Karpas-422 (cell line): ENCODE measurements around the gene MPRIP. TPM values are rescaled to one million over a fixed set of nuclear protein-coding genes. Genes with fewer than 3 reads are reported as not detected.

Experiments used
- DNase-seq: peaks from one replicate; pipeline ENCODE4 v3.0.0-alpha.2; 2015
- H2AFZ ChIP-seq: fragments of 200-600 bp; sonication (generic); 2 replicates; pipeline ENCODE4 v1.6.1; 2014; ENCODE audit warnings: antibody characterized with exemption, low read length, mixed read lengths
- H3K27ac ChIP-seq: fragments of 200-600 bp; sonication (generic); 2 replicates; pipeline ENCODE4 v1.5.1; 2014; ENCODE audit warnings: mild to moderate bottlenecking, low read length, moderate library complexity
- H3K27me3 ChIP-seq: fragments of 200-600 bp; sonication (generic); 2 replicates; pipeline ENCODE4 v1.6.1; 2014; ENCODE audit warnings: low read length, mixed read lengths
- H3K36me3 ChIP-seq: fragments of 200-600 bp; sonication (generic); 2 replicates; pipeline ENCODE4 v1.6.1; 2014; ENCODE audit warnings: low read length, mixed read lengths; ENCODE audit not compliant: insufficient read depth
- H3K4me1 ChIP-seq: fragments of 200-600 bp; sonication (generic); 2 replicates; pipeline ENCODE4 v1.6.1; 2014; ENCODE audit warnings: mild to moderate bottlenecking, low read length, mixed read lengths
- H3K4me2 ChIP-seq: fragments of 200-600 bp; sonication (generic); 2 replicates; pipeline ENCODE4 v1.6.1; 2014; ENCODE audit warnings: low read length, low read depth, mild to moderate bottlenecking; ENCODE audit not compliant: poor library complexity, severe bottlenecking
- H3K4me3 ChIP-seq: fragments of 200-600 bp; sonication (generic); 2 replicates; pipeline ENCODE4 v1.5.1; 2014; ENCODE audit warnings: mild to moderate bottlenecking, antibody characterized with exemption, low read length, mixed read lengths
- H3K79me2 ChIP-seq: fragments of 200-600 bp; sonication (generic); 2 replicates; pipeline ENCODE4 v1.6.1; 2014; ENCODE audit warnings: mild to moderate bottlenecking, low read length, mixed read lengths
- H3K9ac ChIP-seq: fragments of 200-600 bp; sonication (generic); 2 replicates; pipeline ENCODE4 v1.6.0; 2014; ENCODE audit warnings: low read length
- H3K9me2 ChIP-seq: fragments of 200-600 bp; sonication (generic), shearing (Covaris generic); replicated peaks from 2 replicates; pipeline ENCODE4 v1.6.0; 2014; ENCODE audit warnings: mild to moderate bottlenecking, low read length, moderate library complexity; ENCODE audit not compliant: insufficient read depth
- H3K9me3 ChIP-seq: fragments of 300-700, 200-600 bp; sonication (generic); 2 replicates; pipeline ENCODE4 v1.6.1; 2014; ENCODE audit warnings: low read length, mixed read lengths
- H4K20me1 ChIP-seq: fragments of 200-600 bp; sonication (generic); 2 replicates; pipeline ENCODE4 v1.6.1; 2014; ENCODE audit warnings: mild to moderate bottlenecking, antibody characterized with exemption, low read length, low read depth; ENCODE audit not compliant: insufficient read depth
- total RNA-seq: library from RNA; depleted of rRNA; stranded (reverse); fragments of >200 nt; shearing (Covaris generic); gene quantifications from 2 replicates; pipeline ENCODE4 v1.2.3, GENCODE V29; 2014; ENCODE audit warnings: low replicate concordance

MPRIP gene
- total RNA-seq, 1 experiment from 2014 or later = 44.1 TPM

DNA sequence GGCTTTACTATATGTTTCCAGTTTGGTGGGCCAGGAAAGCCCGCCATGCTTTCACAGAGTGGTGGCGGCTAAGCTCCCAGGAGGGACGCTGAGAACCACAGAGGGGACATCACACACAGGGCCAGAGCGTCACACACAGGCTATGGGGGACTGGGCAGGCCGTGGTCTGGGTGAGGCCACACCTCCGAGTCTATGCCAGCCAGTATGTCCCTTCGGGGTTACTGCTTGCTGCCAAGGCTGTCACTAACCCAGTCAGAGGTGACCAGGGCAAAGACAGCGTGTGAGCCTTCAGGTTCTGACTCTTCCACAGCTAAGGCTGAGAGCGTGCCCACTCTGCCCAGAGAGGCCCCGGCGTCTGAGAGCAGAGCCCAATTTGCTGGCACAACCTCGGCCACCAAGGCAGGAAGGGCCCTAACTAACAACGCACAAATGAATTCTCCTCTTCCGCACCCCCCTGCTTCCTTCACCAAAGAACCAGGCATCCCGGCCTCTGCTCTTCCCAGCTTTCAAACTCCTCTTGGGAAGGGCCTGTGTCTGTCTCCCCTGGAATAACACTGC is 161.0 kb downstream of the MPRIP start:
- Histone ChIP-seq H3K27me3 (no peaks in the 10 kb centered on the region), H3K27ac (no peak overlapping the region), H3K36me3 (no peaks in the 10 kb centered on the region), H3K9me2 (no peaks in the 10 kb centered on the region), H3K9ac (no peak overlapping the region), H3K4me3 (no peak overlapping the region), H4K20me1 (no peaks in the 10 kb centered on the region), H3K4me2 (no peak overlapping the region), H3K9me3 (no peaks in the 10 kb centered on the region), H2AFZ (no peak overlapping the region), H3K79me2 (no peaks in the 10 kb centered on the region), H3K4me1 (no peaks in the 10 kb centered on the region)
- no peak for DNase-seq

DNA sequence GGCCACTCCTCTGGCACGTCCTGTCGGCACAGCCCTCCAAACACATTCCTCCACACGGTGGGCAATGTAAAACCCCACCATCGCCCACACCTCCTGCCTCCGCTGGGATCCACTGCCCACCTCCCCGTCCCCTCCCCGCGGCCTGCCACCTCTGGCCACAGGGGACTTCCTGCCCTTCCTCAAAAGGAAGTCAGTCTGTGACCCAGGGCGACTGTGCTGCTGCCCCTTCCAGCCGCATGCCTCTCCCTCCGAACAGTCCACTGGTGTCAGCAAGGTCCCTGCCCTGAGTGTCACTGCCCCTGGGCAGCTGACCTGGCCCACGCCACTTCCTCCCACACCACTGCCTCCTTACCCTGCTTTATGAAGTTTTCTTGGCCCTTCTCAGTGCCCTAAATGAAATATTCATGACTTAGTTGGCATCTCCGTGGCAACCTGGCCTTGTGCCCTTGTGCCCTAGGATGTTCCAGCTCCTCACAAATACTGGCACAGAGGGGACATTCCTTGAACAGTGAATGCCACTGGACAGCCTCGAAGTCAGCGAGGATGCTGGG is 161.9 kb downstream of the MPRIP start:
- DNase-seq = no peak
- Histone ChIP-seq H3K27me3 (no peaks in the 10 kb centered on the region), H4K20me1 (no peaks in the 10 kb centered on the region), H2AFZ (no peak overlapping the region), H3K9ac (no peak overlapping the region), H3K79me2 (no peaks in the 10 kb centered on the region), H3K4me3 (no peak overlapping the region), H3K4me2 (no peak overlapping the region), H3K27ac (no peak overlapping the region), H3K4me1 (no peaks in the 10 kb centered on the region), H3K36me3 (no peaks in the 10 kb centered on the region), H3K9me3 (no peaks in the 10 kb centered on the region), H3K9me2 (no peaks in the 10 kb centered on the region)

DNA sequence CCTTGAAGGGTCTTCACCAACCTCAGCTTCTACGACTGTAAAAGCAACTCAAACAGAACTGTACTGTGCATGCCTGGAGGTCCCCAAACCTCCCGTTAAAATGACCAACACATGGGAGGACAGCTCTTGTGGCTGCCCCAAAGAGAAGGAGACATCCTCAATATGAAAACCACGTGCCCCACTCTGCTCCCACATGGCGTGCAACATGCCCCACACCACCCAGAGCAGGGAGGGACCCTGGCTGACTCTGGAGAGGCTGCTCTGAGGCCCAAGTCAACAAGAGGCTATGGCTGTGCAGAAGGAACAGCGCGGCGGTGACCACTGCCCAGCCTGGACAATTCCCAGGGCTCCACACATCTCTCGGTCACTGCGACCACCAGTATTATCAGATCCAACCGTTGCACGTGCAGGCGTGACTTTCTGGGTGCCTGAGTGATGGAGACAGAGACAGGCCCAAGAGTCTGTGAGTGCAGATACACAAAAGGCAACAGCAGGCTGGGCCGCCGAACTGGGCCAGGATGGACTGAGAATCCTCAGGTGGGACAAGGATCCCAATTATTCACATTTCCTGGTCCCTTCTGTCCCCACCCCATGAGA is 162.5 kb downstream of the MPRIP start:
- no peak for DNase-seq
- H3K4me1 ChIP-seq = no peaks in the 10 kb centered on the region
- H4K20me1 ChIP-seq = no peaks in the 10 kb centered on the region
- H3K79me2 ChIP-seq = no peaks in the 10 kb centered on the region
- no peak overlapping the region for H3K4me2 ChIP-seq
- no peaks in the 10 kb centered on the region for H3K9me3 ChIP-seq
- H3K9ac ChIP-seq = no peak overlapping the region
- no peak overlapping the region for H2AFZ ChIP-seq
- no peaks in the 10 kb centered on the region for H3K36me3 ChIP-seq
- H3K4me3 ChIP-seq = no peak overlapping the region
- H3K27me3 ChIP-seq = no peaks in the 10 kb centered on the region
- no peak overlapping the region for H3K27ac ChIP-seq
- H3K9me2 ChIP-seq = no peaks in the 10 kb centered on the region

DNA sequence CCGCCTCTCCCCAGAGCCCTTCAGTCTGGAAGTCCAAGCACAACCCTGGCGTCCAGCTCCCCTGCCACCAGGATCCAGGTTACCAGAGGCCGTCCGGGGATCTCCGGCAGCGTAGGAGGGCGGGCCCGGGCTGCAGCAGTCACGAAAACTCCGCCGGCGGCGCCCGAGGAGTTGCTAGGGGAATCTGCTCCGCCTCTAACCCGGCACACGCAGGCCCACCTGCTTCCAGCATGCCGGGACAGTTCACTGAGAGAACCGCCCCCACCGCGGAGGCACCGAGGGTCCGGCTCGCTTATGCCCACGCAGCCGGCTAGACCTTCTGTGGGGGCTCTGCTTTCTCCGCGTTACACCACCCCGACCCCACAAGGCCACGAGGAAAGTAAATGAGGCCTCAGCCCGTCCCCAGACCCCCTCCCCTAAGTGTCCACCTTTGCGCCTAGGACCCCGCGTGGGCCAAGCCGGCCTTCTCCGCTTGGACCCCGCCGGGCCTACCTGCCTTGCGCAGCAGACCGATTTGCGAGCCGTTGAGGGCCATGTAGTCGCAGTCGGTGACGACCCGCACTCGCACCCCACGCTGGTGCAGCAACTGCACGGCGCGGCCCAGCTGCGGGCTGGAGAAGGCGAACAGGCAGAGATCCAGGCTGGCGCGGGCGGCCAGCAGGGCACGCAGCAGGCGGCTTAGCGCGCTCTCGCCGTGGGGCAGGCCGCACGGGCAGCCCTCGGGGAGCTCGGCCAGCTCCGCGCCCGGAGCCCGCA is 163.3 kb downstream of the MPRIP start:
- Histone ChIP-seq H3K4me1 (no peaks in the 10 kb centered on the region), H3K4me3 (no peak overlapping the region), H3K9ac (no peak overlapping the region), H4K20me1 (no peaks in the 10 kb centered on the region), H3K27ac (no peak overlapping the region), H3K27me3 (no peaks in the 10 kb centered on the region), H2AFZ (no peak overlapping the region), H3K79me2 (no peaks in the 10 kb centered on the region), H3K4me2 (no peak overlapping the region), H3K36me3 (no peaks in the 10 kb centered on the region), H3K9me3 (no peaks in the 10 kb centered on the region), H3K9me2 (no peaks in the 10 kb centered on the region)
- DNase-seq = no peak

DNA sequence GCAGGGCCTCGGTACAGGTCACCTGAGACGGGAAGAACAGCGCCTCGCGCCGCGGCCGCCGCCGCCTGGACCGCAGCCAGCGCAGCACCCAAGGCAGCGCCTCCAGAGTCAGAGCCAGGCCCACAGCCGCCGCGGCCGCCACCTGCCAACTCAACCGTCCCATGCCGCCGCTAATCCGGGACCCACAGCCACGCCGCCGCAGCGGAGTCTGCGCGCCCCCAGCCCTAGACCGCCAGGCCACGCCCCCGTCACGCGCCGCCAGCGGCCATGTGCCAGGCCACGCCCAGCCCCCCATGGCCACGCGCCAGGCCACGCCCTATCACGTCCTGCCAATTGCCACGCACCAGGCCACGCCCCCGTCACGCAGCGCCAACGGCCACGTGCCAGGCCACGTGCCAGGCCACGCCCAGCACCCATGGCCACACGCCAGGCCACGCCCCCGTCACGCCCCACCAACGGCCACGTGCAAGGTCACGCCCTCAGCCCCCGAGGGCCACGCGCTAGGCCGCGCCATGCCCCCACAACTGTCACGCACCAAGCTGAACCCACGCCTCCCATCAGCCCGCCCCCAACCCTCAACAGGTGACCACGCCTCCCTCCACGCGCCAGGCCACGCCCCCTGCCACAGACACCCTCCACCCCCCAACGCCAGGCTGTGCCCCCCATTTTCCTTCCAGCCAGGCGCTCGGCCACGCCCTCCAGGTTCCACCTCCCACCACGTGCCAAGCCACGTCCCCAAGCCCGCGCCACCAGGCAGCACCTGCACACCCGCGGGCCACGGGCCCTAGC is 164.1 kb downstream of the MPRIP start, which contains the start of gene PLD6:
Gene PLD6, minus strand, starts transcription at position 210 of the 789 bp plus-strand sequence. Its CDS starts 47 bp downstream, at position 163.
- no peaks in the 10 kb centered on the region for H4K20me1 ChIP-seq
- H3K36me3 ChIP-seq = no peaks in the 10 kb centered on the region
- H3K4me2 ChIP-seq = no peak within 1 kb of the TSS
- H3K9ac ChIP-seq = no peak within 1 kb of the TSS
- no peak within 1 kb of the TSS for H2AFZ ChIP-seq
- no peaks in the 10 kb centered on the region for H3K4me1 ChIP-seq
- H3K9me2 ChIP-seq = no peaks in the 10 kb centered on the region
- no peak for DNase-seq
- no peaks in the 10 kb centered on the region for H3K79me2 ChIP-seq
- no peaks in the 10 kb centered on the region for H3K27me3 ChIP-seq
- no peak within 1 kb of the TSS for H3K27ac ChIP-seq
- H3K9me3 ChIP-seq = no peaks in the 10 kb centered on the region
- no peak within 1 kb of the TSS for H3K4me3 ChIP-seq

DNA sequence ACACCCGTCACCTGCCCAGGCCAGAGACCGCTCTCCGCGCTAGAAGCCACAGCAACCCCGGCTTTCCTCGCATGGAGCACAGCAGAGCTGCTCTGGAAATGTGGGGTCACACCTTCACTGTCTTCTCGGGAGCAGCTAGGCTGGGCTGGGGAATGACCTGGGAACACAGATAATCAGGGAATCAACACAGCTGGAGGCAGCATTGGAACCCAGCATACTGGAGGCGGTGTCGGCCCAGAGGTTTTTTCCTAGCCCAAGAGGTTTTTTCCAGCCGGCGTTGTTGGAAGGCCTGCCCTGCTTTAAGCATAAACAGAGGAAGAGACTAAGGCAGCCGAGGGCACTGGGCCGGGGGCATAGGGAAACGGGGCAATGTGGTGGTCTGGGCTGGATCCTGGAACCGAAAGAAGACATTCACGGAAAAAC is 164.7 kb downstream of the MPRIP start:
- H3K36me3 ChIP-seq = no peaks in the 10 kb centered on the region
- H4K20me1 ChIP-seq = no peaks in the 10 kb centered on the region
- no peak overlapping the region for H3K9ac ChIP-seq
- no peaks in the 10 kb centered on the region for H3K9me2 ChIP-seq
- no peak overlapping the region for H3K27ac ChIP-seq
- no peak overlapping the region for H3K4me2 ChIP-seq
- H2AFZ ChIP-seq = no peak overlapping the region
- H3K4me1 ChIP-seq = no peaks in the 10 kb centered on the region
- DNase-seq = no peak
- no peaks in the 10 kb centered on the region for H3K27me3 ChIP-seq
- no peaks in the 10 kb centered on the region for H3K79me2 ChIP-seq
- H3K9me3 ChIP-seq = no peaks in the 10 kb centered on the region
- no peak overlapping the region for H3K4me3 ChIP-seq

DNA sequence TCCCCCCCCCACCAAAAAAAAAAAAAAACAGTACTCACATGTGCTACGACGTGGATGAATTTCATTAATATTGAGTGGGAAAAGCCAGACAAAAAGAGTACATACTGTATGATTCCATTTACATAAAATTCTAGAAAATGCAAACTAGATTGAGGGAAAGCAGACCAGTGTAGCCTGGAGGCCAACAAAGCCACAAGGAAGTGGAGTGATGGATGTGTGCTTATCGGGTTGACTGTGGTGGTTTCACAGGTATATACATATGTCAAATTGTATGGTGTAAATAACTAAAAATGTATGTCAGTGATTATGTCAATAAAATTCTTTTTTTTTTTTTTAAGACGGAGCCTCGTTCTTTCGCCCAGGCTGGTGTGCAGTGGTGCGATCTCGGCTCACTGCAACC is 165.7 kb downstream of the MPRIP start:
- no peak overlapping the region for H3K4me2 ChIP-seq
- H4K20me1 ChIP-seq = no peaks in the 10 kb centered on the region
- DNase-seq = no peak
- H3K36me3 ChIP-seq = no peaks in the 10 kb centered on the region
- H2AFZ ChIP-seq = no peak overlapping the region
- no peaks in the 10 kb centered on the region for H3K79me2 ChIP-seq
- H3K9ac ChIP-seq = no peak overlapping the region
- no peak overlapping the region for H3K4me3 ChIP-seq
- no peaks in the 10 kb centered on the region for H3K27me3 ChIP-seq
- H3K4me1 ChIP-seq = no peaks in the 10 kb centered on the region
- H3K9me3 ChIP-seq = no peaks in the 10 kb centered on the region
- H3K9me2 ChIP-seq = no peaks in the 10 kb centered on the region
- no peak overlapping the region for H3K27ac ChIP-seq

DNA sequence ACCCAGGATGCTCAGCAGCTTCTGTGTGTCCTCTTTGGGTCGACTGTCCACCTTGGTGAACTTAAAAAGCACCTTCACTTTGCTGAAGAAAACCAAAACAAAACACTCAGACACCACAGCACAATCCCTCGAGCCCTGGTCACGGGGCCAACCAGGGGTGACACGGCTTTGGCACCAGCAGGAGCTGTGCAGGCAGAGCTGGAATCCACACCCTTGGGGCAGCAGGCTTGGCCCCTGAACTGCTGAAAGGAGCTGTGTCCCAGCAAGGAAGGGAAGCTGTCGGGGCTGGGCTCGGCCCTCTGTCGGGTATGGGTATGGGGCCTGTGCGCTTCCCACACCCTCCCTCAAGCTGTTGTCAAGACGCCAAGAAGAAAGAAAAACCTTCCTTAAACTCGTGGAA is 171.5 kb downstream of the MPRIP start:
- no peaks in the 10 kb centered on the region for H3K79me2 ChIP-seq
- H3K36me3 ChIP-seq = no peaks in the 10 kb centered on the region
- H3K4me1 ChIP-seq = no peaks in the 10 kb centered on the region

More for the DNA sequence above, 171.5 kb downstream of the MPRIP start:
- no peak overlapping the region for H2AFZ ChIP-seq
- no peak overlapping the region for H3K4me3 ChIP-seq
- no peak overlapping the region for H3K27ac ChIP-seq
- H3K9ac ChIP-seq = no peak overlapping the region
- no peaks in the 10 kb centered on the region for H4K20me1 ChIP-seq
- H3K27me3 ChIP-seq = no peaks in the 10 kb centered on the region
- H3K9me2 ChIP-seq = no peaks in the 10 kb centered on the region
- DNase-seq = no peak
- no peak overlapping the region for H3K4me2 ChIP-seq
- no peaks in the 10 kb centered on the region for H3K9me3 ChIP-seq
